GM19025 (cell line): Measurements from ENCODE around the gene CCT8L2.
"Not testable (repeated sequence)": the region's sequence is repeated elsewhere in the genome, so short reads cannot be mapped to it uniquely, and the experiment has no call there.

Experiments
- ATAC-seq: cut with Tn5 transposase; IDR thresholded peaks from one replicate; pipeline ENCODE4 v1.9.1; 2021; ENCODE audit warnings: mild to moderate bottlenecking, low read depth, moderate library complexity; ENCODE audit not compliant: unreplicated experiment

The CCT8L2 gene

DNA sequence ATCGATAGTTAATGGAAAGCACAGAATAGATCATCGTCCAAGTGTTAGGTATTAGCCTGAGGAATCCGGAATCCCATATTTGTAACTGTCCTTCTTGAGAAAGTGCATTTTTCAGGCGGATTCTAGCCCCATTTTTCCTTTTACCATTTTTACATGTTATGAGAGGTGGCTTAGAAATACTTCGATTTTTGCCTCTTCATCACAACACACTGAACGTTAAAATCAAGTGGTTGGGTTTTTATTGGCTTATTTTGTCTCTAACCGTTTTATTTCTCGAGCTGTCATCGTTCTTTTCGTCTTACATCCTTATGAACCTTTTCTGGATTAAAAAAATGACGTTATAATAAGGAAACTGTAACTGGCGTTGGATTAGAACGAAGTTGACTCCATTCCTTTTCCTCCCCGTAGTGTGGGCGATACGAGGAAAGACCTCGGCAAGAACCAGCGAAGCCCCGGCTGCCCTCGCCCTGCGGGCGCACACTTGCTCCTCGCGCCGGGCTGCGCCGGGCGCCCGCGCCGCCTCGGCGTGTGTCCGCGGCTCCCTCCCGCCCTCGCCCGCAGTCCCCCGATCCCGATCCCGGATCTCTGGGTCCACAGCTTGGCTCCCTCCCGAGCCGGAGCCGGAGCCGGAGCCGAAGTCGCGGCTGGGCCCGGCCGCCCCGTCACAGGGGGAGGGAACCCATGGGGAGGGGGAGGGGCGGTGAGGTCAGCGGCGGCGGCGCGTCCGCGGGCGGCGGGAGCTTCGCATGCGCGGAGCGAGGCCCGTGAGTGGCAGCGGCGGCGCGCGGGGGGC, 8.2 kb upstream of the CCT8L2 start:
- ATAC-seq = not testable (repeated sequence)

DNA sequence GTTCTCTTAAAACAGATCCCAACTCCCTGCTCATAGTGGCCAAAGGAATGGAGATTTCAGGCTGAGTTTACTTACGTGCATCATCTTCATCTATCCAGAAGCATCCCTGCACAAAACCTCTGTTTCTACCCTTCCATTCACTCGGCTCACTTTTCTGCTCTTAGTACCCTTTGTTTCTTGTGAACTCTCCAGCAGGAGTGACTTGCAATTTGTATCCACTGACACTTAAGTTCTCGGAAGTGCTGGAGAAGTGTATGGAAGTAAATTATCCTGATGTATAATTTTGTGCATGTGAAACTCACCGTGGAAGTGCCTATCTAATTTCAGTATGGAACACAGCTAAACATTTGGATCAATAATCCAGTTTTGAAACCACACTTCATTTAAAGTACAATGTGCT, 7.0 kb upstream of the CCT8L2 start:
- not testable (repeated sequence) for ATAC-seq

DNA sequence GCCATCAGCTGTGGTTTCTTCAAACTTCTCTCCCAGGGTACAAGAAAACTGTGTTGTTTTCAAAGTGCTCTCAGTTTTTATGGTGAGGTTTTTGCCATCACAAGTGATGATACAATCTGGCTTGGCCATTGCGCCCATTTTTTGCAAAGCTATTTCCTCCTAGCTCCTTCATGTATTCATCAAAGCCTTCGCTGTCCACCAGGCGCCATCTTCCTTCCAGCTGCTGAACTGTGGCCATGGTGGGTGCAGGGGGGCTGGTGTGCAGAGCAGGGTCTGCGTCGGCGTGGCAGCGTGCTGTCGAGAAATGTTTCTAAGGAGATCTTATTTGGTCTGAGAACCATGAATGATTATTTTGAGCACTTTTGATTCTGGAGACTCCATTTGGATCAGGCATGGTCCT, 2.6 kb upstream of the CCT8L2 start:
- ATAC-seq = not testable (repeated sequence)

DNA sequence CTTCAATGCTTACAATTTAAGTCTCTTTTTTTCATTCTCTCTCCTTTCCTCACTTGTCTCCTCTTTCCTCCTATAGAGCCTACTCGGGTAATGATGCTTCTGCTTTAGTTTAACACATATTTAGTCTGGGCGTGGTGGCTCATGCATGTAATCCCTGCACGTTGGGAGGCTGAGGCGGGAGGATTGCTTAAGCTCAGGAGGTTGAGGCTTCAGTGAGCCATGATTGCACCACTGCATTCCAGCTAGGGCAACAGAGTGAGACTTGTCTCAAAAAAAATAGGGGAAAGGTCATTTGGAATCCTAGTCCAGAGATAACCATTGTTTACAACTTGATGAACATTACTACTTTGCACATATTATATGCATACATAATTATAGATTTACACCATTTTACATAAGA, 1.4 kb upstream of the CCT8L2 start:
- ATAC-seq = no peak

DNA sequence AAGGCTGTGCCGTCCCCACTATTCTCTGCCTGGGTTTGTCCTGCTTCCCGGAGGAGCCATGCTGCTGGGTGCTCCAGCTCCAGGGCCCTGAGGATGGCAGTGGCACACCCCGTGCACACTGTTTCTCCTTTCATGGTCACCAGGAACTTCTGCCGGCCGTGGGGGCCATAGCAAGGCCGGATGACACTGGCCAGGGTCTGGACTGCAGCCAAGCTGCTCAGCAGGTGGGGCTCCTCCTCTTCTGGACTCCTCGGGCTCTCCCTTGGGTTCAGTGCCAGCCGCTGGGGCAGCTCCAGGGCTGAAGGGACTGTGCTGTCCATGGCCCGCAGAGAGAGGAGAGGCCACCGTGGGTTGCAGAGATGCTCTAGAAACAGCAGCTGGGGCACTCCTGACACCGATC, 379 bp downstream of the CCT8L2 start:
- ATAC-seq = not testable (repeated sequence)

DNA sequence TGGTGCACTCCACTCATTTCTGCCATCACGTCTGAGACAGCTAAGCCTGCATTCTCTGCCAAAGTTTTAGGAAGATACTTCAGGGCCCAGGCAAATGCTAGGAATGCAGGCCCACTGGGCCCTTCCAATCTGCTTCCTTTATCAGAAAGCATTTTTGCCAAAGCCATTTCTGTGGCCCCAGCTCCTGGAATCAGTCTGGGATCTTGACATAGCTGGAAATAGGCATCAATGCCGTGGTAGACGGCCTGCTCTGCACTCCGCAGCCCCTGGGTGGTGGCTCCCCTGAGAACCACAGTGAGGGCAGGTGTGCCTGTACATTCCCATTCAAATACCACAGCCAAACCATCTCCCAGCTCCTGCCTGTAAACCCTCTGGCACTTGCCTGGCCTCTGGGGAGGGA, 1.5 kb downstream of the CCT8L2 start:
- ATAC-seq = not testable (repeated sequence)

GRCh38 chr22:16586991-16587390, 5.6 kb downstream of the CCT8L2 start:
- no peak for ATAC-seq

GRCh38 chr22:16586170-16586569, 6.4 kb downstream of the CCT8L2 start:
- ATAC-seq = no peak

- ATAC-seq = not testable (repeated sequence)
Measured at GRCh38 chr22:16580872-16581271, 11.7 kb downstream of the CCT8L2 start.

DNA sequence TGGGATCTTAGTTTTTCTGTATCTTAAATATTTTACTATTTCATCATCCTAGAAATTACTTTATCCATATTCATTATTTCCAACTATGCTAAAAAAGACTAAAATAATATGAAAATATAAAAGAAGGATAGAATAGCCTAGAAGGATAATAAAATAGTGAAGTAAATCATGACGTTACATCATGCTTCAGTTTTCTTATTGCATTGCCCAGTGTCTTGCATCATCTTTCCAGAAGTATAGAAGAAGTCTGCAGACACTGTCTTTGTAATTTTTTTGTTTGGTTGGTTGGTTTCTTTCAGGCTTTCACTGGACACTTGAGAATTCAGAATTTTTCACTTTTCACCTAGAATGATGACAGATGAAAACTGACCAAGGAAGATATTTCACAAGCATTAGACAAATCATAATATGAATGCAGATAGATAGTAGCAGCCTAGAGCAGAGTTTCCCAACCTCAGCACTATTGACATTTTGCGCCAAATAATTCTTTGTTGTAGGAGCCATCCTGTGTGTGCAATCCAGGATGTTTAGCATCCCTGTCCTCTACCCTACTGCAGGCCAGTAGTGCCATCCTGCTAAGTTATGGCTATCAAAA, 23.3 kb downstream of the CCT8L2 start:
- ATAC-seq = not testable (repeated sequence)

DNA sequence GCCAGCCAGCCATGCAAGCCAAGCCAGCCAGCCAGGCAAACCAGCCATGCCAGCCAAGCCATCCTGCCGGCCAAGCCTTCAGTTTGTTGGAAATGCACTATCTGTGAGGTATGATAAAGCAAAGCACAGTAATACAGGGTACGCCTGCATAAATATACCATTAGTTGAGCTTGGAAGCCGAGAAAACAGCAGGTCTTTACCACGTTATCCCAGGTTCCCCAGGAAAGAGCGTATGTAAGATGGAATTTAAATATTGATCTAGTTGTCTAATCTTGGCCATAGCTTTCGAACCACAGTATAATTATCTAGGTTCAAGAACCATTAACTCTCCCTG, 24.2 kb downstream of the CCT8L2 start:
- no peak for ATAC-seq

- ATAC-seq = not testable (repeated sequence)
Measured at GRCh38 chr22:16567617-16568424, 24.8 kb downstream of the CCT8L2 start.

GRCh38 chr22:16566421-16567151, 26.0 kb downstream of the CCT8L2 start:
- not testable (repeated sequence) for ATAC-seq

DNA sequence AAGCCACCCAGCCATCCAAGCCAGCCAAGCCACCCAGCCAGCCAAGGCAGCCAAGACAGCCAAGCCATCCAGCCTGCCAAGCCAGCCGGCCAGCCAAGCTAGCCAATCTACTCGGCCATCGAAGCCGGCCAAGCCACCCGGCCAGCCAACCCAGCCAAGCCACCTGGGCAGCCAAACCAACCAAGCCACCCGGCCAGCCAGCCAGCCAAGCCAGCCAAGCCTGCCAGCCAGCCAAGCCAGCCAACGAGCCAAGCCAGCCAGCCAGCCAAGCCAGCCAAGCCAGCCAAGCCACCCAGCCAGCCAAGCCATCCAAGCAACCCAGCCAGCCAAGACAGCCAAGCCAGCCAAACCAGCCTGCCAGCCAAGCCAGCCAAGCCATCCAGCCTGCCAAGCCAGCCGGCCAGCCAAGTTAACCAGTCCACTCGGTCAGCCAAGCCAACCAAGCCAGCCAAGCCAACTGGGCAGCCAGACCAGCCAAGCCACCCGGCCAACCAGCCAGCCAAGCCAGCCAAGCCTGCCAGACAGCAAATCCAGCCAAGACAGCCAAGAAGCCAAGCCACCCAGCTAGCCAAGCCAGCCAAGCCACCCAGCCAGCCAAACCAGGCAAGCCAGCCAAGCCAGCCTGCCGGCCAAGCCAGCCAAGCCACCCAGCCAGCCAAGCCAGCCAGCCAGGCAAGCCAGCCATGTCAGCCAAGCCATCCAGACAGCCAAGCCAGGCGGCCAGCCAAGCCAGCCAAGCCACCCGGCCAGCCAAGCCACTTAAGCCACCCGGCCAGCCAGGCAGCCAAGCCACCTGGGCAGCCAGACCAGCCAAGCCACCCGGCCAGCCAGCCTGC, 26.8 kb downstream of the CCT8L2 start:
- not testable (repeated sequence) for ATAC-seq

DNA sequence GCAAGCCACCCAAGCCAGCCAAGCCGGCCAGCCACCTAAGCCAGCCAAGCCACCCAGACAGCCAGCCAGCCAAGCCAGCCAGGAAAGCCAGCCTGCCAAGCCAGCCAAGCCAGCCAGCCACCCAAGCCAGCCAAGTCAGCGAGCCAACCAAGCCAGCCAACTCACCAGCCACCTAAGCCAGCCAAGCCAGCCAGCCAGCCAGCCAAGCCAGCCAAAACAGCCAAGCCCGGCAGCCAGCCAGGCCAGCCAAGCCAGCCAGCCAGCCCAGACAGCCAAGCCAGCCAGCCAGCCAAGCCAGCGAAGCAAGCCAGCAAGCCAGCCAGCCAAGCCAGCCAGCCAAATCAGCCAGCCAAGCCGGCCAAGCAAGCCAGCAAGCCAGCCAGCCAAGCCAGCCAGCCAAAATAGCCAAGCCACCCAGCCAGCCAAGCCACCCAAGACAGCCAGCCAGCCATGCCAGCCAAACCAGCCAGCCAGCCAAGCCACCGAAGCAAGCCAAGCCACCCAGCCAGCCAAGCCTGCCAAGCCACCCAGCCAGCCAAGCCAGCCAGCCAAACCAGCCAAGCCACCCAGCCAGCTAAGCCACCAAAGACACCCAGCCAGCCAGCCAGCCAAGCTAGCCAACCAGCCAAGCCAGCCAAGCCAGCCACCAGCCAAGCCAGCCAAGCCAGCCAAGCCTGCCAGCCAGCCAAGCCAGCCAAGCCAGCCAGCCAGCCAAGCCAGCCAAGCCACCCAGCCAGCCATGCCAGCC, 27.6 kb downstream of the CCT8L2 start:
- not testable (repeated sequence) for ATAC-seq

GRCh38 chr22:16563555-16564520, 28.8 kb downstream of the CCT8L2 start:
- ATAC-seq = no peak

DNA sequence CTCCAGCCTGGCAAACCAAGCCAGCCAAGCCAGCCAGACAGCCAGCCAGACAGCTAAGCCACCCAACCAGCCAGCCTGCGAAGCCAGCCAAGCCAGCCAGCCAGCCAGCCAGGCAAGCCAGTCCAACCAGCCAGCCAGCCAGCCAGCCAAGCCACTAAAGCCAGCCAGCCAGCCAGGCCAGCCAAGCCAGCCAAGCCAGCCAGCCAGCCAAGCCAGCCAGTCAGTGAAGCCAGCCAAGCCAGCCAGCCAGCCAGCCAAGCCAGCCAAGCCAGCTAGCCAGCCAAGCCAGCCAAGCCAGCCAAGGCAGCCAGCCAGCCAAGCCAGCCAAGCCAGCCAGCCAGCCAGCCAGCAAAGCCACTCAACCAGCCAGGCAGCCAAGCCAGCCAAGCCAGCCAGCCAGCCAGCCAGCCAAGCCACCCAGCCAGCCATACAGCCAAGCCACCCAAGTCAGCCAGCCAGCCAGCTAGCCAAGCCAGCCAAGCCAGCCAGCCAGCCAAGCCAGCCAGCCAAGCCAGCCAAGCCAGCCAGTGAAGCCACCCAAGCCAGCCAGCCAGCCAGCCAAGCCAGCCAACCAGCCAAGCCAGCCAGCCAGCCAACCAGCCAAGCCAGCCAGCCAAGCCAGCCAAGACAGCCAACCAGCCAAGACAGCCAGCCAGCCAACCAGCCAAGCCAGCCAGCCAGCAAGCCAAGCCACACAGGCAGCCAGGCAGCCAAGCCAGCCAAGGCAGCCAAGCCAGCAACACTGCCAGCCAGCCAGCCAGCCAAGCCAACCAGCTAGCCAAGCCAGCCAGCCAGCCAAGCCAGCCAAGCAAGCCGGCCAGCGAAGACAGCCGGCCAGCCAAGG, 29.7 kb downstream of the CCT8L2 start:
- no peak for ATAC-seq
